ENCODE results near the gene PAX9.

Gene PAX9

DNA sequence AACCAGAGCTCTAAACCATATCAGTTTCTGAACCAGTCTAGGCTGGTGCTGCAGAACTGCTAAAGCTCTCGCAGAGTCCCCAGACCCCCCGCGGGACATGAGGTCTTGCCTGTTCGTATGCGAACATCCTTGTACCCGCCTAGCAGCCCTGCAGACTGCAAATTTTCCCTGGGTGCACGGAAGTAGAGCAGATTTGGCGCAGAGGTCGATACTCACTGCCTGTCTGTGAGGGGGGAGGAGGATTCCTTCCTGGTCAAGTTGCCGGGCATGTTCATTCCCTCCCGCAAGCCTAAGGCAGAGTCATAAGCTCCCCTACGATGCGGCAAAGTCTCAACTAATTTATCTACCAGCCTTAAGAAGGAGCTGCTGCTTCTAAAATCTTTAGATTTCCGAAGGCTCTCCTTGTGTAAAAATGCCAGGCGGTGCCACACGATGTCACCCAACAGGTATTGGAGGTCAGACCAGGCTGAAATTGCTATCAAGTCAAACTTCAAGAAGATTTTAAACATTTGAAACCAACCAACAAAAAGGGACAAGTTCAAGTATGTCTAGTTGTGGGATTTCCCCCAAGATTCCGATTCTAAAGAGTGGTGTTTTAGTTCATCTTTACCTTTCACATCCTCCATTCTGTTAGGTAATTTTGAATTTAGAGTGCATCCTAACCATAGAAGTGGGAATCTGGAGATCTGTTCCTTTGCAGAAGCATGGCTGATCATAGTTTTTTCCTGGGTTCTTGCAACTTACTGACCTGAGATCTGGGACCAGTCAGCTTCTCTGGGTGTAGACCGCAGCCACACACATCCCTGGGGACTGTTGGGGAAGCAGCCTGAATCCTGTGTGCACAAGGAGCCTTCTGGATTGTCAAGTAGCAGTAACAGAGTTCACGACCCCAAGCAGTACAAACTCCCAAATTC, 1.6 kb upstream of the PAX9 start:
- TF ChIP-seq, protein P1, sequence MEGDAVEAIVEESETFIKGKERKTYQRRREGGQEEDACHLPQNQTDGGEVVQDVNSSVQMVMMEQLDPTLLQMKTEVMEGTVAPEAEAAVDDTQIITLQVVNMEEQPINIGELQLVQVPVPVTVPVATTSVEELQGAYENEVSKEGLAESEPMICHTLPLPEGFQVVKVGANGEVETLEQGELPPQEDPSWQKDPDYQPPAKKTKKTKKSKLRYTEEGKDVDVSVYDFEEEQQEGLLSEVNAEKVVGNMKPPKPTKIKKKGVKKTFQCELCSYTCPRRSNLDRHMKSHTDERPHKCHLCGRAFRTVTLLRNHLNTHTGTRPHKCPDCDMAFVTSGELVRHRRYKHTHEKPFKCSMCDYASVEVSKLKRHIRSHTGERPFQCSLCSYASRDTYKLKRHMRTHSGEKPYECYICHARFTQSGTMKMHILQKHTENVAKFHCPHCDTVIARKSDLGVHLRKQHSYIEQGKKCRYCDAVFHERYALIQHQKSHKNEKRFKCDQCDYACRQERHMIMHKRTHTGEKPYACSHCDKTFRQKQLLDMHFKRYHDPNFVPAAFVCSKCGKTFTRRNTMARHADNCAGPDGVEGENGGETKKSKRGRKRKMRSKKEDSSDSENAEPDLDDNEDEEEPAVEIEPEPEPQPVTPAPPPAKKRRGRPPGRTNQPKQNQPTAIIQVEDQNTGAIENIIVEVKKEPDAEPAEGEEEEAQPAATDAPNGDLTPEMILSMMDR (IDR thresholded peaks at IDR 0.05; ENCODE audit: low read length, missing control alignments): no peak
- DNase-seq (ENCODE audit: low read depth): no peak

DNA sequence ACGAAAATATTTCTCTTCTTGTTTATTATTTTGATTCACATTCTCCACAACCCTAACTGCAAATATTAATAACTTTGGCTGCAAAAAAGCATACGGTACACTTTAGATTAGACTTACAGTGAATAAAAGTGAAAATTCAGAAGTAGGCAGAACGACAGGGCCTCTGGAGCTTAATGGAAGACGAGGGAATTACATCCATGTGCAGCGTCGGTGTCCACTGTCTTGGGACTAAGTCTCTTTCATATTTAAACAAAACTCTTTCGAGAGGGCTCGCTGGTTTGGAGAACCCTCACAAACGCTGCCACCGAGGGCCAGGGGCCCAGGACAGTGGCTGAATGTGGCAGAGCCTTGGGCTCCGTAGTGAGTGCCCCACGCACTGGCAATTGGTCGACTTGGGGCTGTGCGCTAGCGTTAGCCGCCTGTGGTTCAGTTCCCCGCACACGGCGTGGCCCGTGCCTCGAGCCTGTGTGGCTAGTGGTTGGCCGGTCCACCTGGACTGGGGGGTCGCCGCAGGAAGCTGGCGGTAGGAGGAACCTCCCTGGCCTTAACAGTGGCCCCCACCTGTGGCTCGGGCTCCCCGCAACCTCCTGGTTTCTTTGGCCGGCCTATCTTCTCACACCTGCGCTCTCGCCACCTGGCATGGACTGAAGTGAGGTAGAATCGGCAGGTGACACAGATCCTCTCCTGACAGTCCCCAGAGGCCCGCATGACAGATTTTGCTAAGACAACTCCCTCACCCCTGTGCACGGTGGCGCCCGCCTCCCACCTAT, 739 bp upstream of the PAX9 start:
- TF ChIP-seq, protein P1 (IDR thresholded peaks at IDR 0.05; ENCODE audit: low read length, missing control alignments): no peak
- no peak overlapping the region for H3K4me3 ChIP-seq (replicated peaks; ENCODE audit: low read depth, low read length)
- DNase-seq (ENCODE audit: low read depth): no peak

More for the DNA sequence above, 1.6 kb upstream of the PAX9 start:
- H3K4me3 ChIP-seq (replicated peaks; ENCODE audit: low read depth, low read length): no peak overlapping the region

DNA sequence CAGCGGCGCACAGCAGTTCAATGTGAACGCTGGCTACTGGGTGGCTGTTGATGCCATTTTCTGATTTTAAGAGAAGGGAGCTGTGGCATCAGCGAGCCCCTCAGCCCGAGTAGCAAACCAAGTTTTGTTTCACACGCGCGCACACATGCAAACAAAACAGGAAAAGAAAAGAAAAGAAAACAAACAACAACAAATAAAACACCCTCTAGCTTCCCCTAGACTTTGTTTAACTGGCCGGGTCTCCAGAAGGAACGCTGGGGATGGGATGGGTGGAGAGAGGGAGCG, 540 bp downstream of the PAX9 start:
- peak overlapping the region; percentile 21 for H3K4me3 ChIP-seq (replicated peaks; ENCODE audit: low read depth, low read length)
- TF ChIP-seq, protein P1 (IDR thresholded peaks at IDR 0.05; ENCODE audit: low read length, missing control alignments): no peak
- no peak for DNase-seq (ENCODE audit: low read depth)

DNA sequence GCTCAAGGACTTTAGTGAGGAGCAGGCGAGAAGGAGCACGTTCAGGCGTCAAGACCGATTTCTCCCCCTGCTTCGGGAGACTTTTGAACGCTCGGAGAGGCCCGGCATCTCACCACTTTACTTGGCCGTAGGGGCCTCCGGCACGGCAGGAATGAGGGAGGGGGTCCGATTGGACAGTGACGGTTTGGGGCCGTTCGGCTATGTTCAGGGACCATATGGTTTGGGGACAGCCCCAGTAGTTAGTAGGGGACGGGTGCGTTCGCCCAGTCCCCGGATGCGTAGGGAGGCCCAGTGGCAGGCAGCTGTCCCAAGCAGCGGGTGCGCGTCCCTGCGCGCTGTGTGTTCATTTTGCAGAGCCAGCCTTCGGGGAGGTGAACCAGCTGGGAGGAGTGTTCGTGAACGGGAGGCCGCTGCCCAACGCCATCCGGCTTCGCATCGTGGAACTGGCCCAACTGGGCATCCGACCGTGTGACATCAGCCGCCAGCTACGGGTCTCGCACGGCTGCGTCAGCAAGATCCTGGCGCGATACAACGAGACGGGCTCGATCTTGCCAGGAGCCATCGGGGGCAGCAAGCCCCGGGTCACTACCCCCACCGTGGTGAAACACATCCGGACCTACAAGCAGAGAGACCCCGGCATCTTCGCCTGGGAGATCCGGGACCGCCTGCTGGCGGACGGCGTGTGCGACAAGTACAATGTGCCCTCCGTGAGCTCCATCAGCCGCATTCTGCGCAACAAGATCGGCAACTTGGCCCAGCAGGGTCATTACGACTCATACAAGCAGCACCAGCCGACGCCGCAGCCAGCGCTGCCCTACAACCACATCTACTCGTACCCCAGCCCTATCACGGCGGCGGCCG, 1.1 kb downstream of the PAX9 start:
- DNase-seq (ENCODE audit: low read depth): no peak
- peak overlapping the region; percentile 21 for H3K4me3 ChIP-seq (replicated peaks; ENCODE audit: low read depth, low read length)
- TF ChIP-seq, protein P1 (IDR thresholded peaks at IDR 0.05; ENCODE audit: low read length, missing control alignments): no peak

DNA sequence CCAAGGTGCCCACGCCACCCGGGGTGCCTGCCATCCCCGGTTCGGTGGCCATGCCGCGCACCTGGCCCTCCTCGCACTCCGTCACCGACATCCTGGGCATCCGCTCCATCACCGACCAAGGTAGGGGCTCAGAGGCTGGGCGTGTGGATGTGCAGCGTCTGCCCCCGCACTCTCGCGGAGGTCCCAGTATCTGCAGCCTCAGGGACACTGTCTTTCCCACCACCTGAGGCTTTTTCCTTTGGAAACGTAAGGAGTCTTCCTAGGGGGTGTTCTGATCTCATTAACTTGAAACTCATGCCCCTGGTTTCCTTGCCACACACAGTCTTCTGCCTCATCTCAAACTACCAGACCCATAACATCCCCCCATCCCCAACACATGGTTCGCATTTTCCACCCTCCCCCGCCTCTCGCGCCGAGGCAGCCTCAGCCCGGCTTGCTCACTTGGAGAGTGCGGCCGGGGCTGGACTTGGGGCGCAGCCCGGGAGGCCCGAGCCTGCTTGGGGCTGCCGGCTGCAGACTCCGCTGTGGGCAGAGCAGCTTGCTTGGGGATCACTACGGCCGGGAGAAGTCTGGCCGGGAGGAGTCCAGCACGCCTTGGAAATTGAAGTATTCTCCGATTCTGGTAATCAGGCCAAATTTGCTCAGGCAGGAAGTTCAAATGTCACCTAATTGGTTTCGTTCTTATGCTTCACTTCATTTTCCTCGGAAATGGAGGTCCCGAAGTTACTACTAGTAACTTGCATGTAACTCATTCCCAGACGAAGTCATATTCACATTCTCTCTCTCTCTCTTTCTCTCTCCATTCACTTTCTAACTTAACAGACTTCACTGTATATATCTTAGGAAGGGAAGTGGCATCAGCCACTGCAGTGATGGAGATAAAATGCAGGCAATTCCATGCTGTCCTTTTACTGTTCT, 2.0 kb downstream of the PAX9 start:
- no peak for DNase-seq (ENCODE audit: low read depth)
- TF ChIP-seq, protein P1 (IDR thresholded peaks at IDR 0.05; ENCODE audit: low read length, missing control alignments): no peak
- no peak overlapping the region for H3K4me3 ChIP-seq (replicated peaks; ENCODE audit: low read depth, low read length)
